GM23338 (cell line): ENCODE measurements around the gene SNX14.

Source experiments
- CTCF ChIP-seq, 2 experiments: fragments of 200-600 bp in 1 of 2; sonication (generic) in 1 of 2; conservative IDR thresholded peaks; 2 replicates each; pipeline versions ENCODE4 v1.5.1 to v1.6.1; 2016 to 2017; ENCODE audit warnings: antibody characterized with exemption in 2 of 2, low read depth in 2 of 2, mild to moderate bottlenecking in 2 of 2, moderate library complexity in 1 of 2
- EZH2 ChIP-seq: fragments of 200-600 bp; sonication (generic); IDR thresholded peaks from one replicate; pipeline ENCODE4 v1.8.0; 2017; ENCODE audit warnings: antibody characterized with exemption, mild to moderate bottlenecking, low read depth; ENCODE audit not compliant: unreplicated experiment
- EZH2phosphoT487 ChIP-seq: fragments of 200-600 bp; sonication (generic); IDR thresholded peaks from one replicate; pipeline ENCODE4 v1.8.1; 2018; ENCODE audit warnings: antibody characterized with exemption; ENCODE audit not compliant: unreplicated experiment
- NANOG ChIP-seq: IDR thresholded peaks from 2 replicates; pipeline ENCODE4 v1.6.1; 2016; ENCODE audit warnings: antibody characterized with exemption, borderline replicate concordance
- POLR2AphosphoS5 ChIP-seq: IDR thresholded peaks from 2 replicates; pipeline ENCODE4 v1.6.1; 2016; ENCODE audit warnings: antibody characterized with exemption, low read depth

- TF ChIP-seq CTCF (conservative IDR thresholded peaks at IDR 0.05; ENCODE audit: low read depth in 2 of 2) (no peak), POLR2AphosphoS5 (no peak), NANOG (no peak), EZH2 (no peak), EZH2phosphoT487 (no peak)
Observed at GRCh38 chr6:85506441-85507093, 87.1 kb downstream of the SNX14 start.
